Gastroesophageal sphincter (tissue), 4 donors: Measurements from ENCODE around the gene BBS1. TPM values are rescaled to one million over a fixed set of nuclear protein-coding genes. Genes with fewer than 3 reads are reported as not detected.

ENCODE experiments used
- ATAC-seq: fragments of 150-250 bp; one replicate; pipeline ENCODE4 v1.9.1; 2016; ENCODE audit warnings: mild to moderate bottlenecking, moderate library complexity
- H3K27ac ChIP-seq, 4 donors: fragments of 200-600 bp; sonication (generic) in 3 of 4; 1 replicate in 3 of 4; 2 replicates in 1 of 4; pipeline ENCODE4 v1.5.1; 2016 to 2019
- H3K27me3 ChIP-seq: fragments of 200-600 bp; sonication (generic); one replicate; pipeline ENCODE4 v1.5.1; 2019
- H3K36me3 ChIP-seq, 2 donors: fragments of 200-600 bp; sonication (generic); one replicate each; pipeline ENCODE4 v1.5.1; 2019; ENCODE audit warnings: control low read depth in 1 of 2
- H3K4me1 ChIP-seq, 3 donors: fragments of 200-600 bp; sonication (generic); 1 replicate in 2 of 3; 2 replicates in 1 of 3; pipeline ENCODE4 v1.5.1; 2016 to 2019; ENCODE audit warnings: control low read depth in 2 of 3
- H3K4me3 ChIP-seq, 2 donors: fragments of 200-600 bp; sonication (generic); one replicate each; pipeline ENCODE4 v1.5.1; 2019; ENCODE audit warnings: mild to moderate bottlenecking in 1 of 2, moderate library complexity in 1 of 2
- H3K9me3 ChIP-seq, 3 donors: fragments of 200-600 bp; sonication (generic); one replicate each; pipeline ENCODE4 v1.5.1; 2017 to 2019; ENCODE audit warnings: control low read depth in 2 of 3
- EP300 ChIP-seq: sonication (generic); formaldehyde crosslinking; IDR thresholded peaks from one replicate; pipeline ENCODE4 v1.6.1; 2017; ENCODE audit warnings: antibody characterized with exemption, mild to moderate bottlenecking
- POLR2A ChIP-seq, 2 donors: fragments of 450-650 bp; IDR thresholded peaks; one replicate each; pipeline ENCODE4 v1.6.1; 2017; ENCODE audit warnings: antibody characterized with exemption in 2 of 2, mild to moderate bottlenecking in 2 of 2, moderate library complexity in 1 of 2
- POLR2AphosphoS5 ChIP-seq: sonication (generic); formaldehyde crosslinking; IDR thresholded peaks from one replicate; pipeline ENCODE4 v1.6.1; 2017; ENCODE audit warnings: antibody characterized with exemption
- WGBS, 2 donors: methylation state at CpG; one replicate each; pipeline ENCODE4 v1.1.5; 2018; ENCODE audit warnings: low coverage in 1 of 2; 5-methylcytosine and 5-hydroxymethylcytosine counted together
- total RNA-seq, 4 donors: library from RNA; depleted of rRNA; stranded (reverse); fragments of >200 nt; gene quantifications; one replicate each; pipeline ENCODE4 v1.1.0, GENCODE V29; 2016
- TF ChIP-seq, protein P1 (sequence below), 4 experiments: fragments of 200-600 bp in 2 of 4; fragments of 450-650 bp in 2 of 4; sonication (generic) in 1 of 4; IDR thresholded peaks; one replicate each; pipeline ENCODE4 v1.5.1; 2017 to 2019; ENCODE audit warnings: antibody characterized with exemption in 4 of 4, mild to moderate bottlenecking in 2 of 4, moderate library complexity in 2 of 4

BBS1 gene
- total RNA-seq, 4 donors from 2014 or later, result 49.2 to 95.1 (median 82.9) TPM

DNA sequence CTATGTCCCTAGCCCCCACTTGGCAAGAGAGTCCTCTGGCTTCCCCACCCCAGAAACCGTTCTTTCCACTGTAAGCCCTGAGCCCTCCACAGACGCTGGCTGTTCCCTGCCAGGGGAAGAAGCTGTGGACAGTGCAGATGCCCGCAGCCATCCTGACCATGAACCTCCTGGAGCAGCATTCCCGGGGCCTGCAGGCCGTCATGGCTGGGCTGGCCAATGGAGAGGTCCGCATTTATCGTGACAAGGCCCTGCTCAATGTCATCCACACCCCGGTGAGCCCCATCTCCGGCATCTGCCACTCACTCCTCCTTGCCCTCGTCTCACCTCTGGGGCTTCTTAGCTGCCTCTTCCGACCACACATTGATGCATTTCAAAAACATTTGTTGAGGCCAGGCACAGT is 13.2 kb downstream of the BBS1 start:
- no peak overlapping the region for H3K27ac ChIP-seq
- H3K4me1 ChIP-seq, result no peaks in the 10 kb centered on the region
- peaks cover 0 to 83% of the 10 kb centered on the region in 2 donors for H3K36me3 ChIP-seq
- WGBS, 2 donors, result 74% methylated on average over 8 of the region's 11 CpGs; no CpG with 5 or more reads in 1 of the 2 donors
- no peaks in the 10 kb centered on the region for H3K9me3 ChIP-seq
- no peaks in the 10 kb centered on the region for H3K27me3 ChIP-seq
- no peak for ATAC-seq
- no peak overlapping the region for H3K4me3 ChIP-seq
- TF ChIP-seq EP300 (no peak), POLR2AphosphoS5 (no peak), POLR2A (IDR thresholded peaks at IDR 0.05) (no peak)
- TF ChIP-seq, protein P1, sequence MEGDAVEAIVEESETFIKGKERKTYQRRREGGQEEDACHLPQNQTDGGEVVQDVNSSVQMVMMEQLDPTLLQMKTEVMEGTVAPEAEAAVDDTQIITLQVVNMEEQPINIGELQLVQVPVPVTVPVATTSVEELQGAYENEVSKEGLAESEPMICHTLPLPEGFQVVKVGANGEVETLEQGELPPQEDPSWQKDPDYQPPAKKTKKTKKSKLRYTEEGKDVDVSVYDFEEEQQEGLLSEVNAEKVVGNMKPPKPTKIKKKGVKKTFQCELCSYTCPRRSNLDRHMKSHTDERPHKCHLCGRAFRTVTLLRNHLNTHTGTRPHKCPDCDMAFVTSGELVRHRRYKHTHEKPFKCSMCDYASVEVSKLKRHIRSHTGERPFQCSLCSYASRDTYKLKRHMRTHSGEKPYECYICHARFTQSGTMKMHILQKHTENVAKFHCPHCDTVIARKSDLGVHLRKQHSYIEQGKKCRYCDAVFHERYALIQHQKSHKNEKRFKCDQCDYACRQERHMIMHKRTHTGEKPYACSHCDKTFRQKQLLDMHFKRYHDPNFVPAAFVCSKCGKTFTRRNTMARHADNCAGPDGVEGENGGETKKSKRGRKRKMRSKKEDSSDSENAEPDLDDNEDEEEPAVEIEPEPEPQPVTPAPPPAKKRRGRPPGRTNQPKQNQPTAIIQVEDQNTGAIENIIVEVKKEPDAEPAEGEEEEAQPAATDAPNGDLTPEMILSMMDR (IDR thresholded peaks at IDR 0.05), result no peak

DNA sequence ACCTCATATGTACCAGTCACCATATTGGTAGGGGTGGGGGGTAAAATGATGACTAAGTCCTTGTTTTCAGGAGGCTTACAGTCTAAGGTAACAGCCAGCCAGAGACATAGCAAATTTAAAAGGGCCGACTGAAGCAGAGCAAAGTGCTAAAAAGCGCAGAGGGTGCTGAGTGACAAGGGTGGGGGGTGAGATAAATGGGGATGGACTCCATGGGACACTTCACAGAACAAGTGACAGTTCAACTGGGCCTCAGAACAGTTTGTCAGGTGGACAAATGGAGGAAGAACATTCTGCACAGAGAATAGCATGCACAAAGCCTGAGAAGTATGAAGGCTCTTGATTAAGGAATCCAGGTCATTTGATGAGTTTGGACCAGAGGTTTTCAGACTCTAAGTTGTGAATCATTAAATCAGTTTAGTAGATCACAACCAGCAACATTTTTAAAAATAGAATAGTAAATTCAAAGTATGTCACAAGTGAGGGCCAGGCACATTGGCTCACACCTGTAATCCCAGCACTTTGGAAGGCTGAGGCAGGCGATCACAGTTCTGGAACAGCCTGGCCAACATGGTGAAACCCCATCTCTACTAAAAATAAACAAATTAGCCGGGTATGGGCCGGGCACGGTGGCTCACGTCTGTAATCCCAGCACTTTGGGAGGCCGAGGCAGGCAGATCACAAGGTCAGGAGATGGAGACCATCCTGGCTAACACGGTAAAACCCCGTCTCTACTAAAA is 14.0 kb downstream of the BBS1 start:
- Histone ChIP-seq H3K4me3 (no peak overlapping the region), H3K27ac (no peak overlapping the region), H3K4me1 (no peaks in the 10 kb centered on the region), H3K36me3 (peaks cover 0 to 83% of the 10 kb centered on the region in 2 donors), H3K27me3 (no peaks in the 10 kb centered on the region), H3K9me3 (no peaks in the 10 kb centered on the region)
- TF ChIP-seq, protein P1 (IDR thresholded peaks at IDR 0.05), result no peak
- no peak for TF ChIP-seq EP300
- no peak for TF ChIP-seq POLR2AphosphoS5
- TF ChIP-seq POLR2A (IDR thresholded peaks at IDR 0.05), result no peak
- WGBS, 2 donors, result 79% methylated on average over 10 of the region's 10 CpGs; no CpG with 5 or more reads in 1 of the 2 donors
- ATAC-seq, result no peak

DNA sequence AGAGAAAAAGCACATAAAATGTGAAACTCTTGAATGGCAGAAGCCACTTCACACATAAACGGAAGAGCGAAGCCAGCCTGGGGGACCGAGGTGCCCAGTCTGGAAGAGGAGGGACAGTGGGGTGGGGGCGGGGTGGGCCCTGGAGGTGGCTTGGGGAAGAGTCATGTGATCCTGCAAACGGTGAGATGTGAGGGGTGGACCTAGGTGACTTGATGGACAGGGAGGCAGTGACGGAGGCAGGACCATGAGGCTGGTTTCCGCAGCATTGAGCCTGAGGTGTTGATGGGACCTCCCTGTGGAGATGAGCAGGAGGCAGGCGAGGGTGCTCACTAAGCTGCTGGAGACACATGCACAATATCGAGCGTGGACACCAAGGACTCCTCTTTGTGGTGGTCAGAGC is 18.6 kb downstream of the BBS1 start:
- Histone ChIP-seq H3K36me3 (peaks cover 0 to 81% of the 10 kb centered on the region in 2 donors), H3K27me3 (no peaks in the 10 kb centered on the region), H3K4me1 (no peaks in the 10 kb centered on the region), H3K9me3 (no peaks in the 10 kb centered on the region), H3K27ac (no peak overlapping the region), H3K4me3 (no peak overlapping the region)
- TF ChIP-seq EP300, result no peak
- TF ChIP-seq, protein P1 (IDR thresholded peaks at IDR 0.05), result no peak
- no peak for TF ChIP-seq POLR2A (IDR thresholded peaks at IDR 0.05)
- TF ChIP-seq POLR2AphosphoS5, result no peak
- ATAC-seq, result no peak
- WGBS, 2 donors, result 58 to 78% methylated on average over 7 to 8 of the region's 10 CpGs

DNA sequence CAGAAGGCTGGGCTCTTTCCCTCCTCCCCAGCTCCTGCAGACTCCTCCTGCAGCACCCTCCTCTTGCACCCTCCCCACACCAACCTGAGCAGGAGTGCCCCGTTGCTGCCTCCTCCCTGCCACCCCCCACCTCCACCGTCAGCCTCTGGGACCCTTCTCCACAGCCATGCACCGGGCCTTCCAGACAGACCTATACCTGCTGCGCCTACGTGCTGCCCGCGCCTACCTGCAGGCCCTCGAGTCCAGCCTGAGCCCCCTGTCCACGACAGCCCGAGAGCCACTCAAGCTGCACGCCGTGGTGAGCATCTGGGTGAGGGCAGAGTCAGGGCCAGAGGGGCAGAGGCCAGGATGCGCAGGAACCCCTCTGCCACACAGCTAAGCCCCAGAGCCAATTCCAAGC is 19.2 kb downstream of the BBS1 start:
- Histone ChIP-seq H3K4me3 (no peak overlapping the region), H3K36me3 (peaks cover 0 to 78% of the 10 kb centered on the region in 2 donors), H3K27me3 (no peaks in the 10 kb centered on the region), H3K4me1 (no peaks in the 10 kb centered on the region), H3K9me3 (no peaks in the 10 kb centered on the region), H3K27ac (no peak overlapping the region)
- 52 to 57% methylated on average over 2 to 5 of the region's 13 CpGs for WGBS, 2 donors
- ATAC-seq, result no peak
- TF ChIP-seq POLR2AphosphoS5 (no peak), POLR2A (IDR thresholded peaks at IDR 0.05) (no peak), EP300 (no peak)
- TF ChIP-seq, protein P1 (IDR thresholded peaks at IDR 0.05), result no peak
